Hepatic stellate cell (primary cell): ENCODE data around the gene TMCO4.

ENCODE experiments used
- DNase-seq: peaks from one replicate; pipeline ENCODE4 v3.0.0; 2011; ENCODE audit warnings: low spot score

The TMCO4 gene

GRCh38 chr1:19684677-19685076 lies 115.0 kb downstream of the TMCO4 start:
- DNase-seq: no peak

GRCh38 chr1:19683351-19683750 lies 116.4 kb downstream of the TMCO4 start:
- DNase-seq: no peak

- no peak for DNase-seq
These were observed 116.8 kb downstream of the TMCO4 start for GRCh38 chr1:19682901-19683300.

GRCh38 chr1:19682257-19682656 lies 117.5 kb downstream of the TMCO4 start:
- DNase-seq: peak; percentile 85

- DNase-seq: no peak
These were observed 119.1 kb downstream of the TMCO4 start for GRCh38 chr1:19680644-19681043.

GRCh38 chr1:19679691-19680090 lies 120.0 kb downstream of the TMCO4 start:
- DNase-seq: no peak

- no peak for DNase-seq
These were observed 120.7 kb downstream of the TMCO4 start for GRCh38 chr1:19678931-19679453.

GRCh38 chr1:19678493-19678892 lies 121.2 kb downstream of the TMCO4 start:
- DNase-seq: no peak

GRCh38 chr1:19676438-19676922 lies 123.2 kb downstream of the TMCO4 start:
- peak; percentile 88 for DNase-seq

GRCh38 chr1:19675797-19676196 lies 123.9 kb downstream of the TMCO4 start:
- no peak for DNase-seq

GRCh38 chr1:19672237-19672636 lies 127.5 kb downstream of the TMCO4 start:
- DNase-seq: no peak

- no peak for DNase-seq
These were observed 128.9 kb downstream of the TMCO4 start for GRCh38 chr1:19670787-19671186.

GRCh38 chr1:19668888-19669287 lies 130.8 kb downstream of the TMCO4 start:
- DNase-seq: no peak

GRCh38 chr1:19665496-19666465 lies 133.9 kb downstream of the TMCO4 start:
- DNase-seq: no peak

- no peak for DNase-seq
These were observed 134.6 kb downstream of the TMCO4 start for GRCh38 chr1:19665186-19665495.

GRCh38 chr1:19664453-19665185 lies 135.1 kb downstream of the TMCO4 start, which contains the start of gene HTR6:
Gene HTR6, plus strand, starts transcription at chr1:19664875. Its CDS starts 879 bp downstream, at chr1:19665754.
- DNase-seq: no peak

GRCh38 chr1:19662313-19662712 lies 137.4 kb downstream of the TMCO4 start:
- no peak for DNase-seq

GRCh38 chr1:19661721-19662228 lies 137.9 kb downstream of the TMCO4 start:
- no peak for DNase-seq

- no peak for DNase-seq
These were observed 141.5 kb downstream of the TMCO4 start for GRCh38 chr1:19658186-19658585.

- DNase-seq: no peak
These were observed 142.2 kb downstream of the TMCO4 start for GRCh38 chr1:19657511-19657910.

- no peak for DNase-seq
These were observed 142.8 kb downstream of the TMCO4 start for GRCh38 chr1:19656780-19657466.
